ENCODE data around the gene BANF2.

Gene BANF2

DNA sequence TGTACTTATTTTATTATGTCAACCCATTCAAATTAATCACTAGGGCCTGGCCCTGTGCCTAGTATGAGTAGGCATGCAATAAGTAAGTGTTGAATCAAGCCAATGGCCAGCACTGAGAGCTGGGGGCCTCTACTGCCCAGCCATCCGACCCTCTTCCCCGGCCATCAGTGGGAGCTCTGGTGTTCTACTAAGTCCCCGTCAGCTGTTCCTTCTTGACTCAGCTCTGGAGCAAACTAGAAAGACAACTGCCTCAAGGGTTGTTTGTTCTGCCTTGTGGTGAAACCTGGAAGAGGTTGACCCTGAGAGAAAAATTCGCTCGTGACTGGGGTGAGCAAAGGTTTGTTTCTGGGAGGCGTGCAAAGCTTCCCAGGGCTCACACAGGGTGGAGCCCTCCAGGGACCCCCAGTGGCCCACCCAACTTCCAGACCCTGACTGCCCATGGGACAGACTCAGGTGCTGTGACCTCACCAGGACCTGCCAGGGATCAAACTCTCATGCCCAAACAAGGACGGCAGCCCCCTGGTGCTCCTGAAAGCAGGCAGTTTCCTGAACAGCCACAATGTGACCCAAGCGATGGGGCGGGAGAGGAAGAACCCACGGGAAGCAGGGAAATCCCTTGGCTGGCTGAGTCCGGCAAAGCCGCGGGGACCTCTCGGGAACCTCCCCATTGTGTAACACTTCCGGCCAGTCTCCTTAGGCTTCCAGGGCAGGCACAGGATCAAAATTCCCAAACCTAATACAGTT is 50.4 kb downstream of the BANF2 start:
- Histone ChIP-seq H3K36me3 (replicated peaks; ENCODE audit: insufficient read depth, low read length) (no peaks in the 10 kb centered on the region), H3K4me3 (ENCODE audit: low read length) (no peak overlapping the region), H3K9ac (ENCODE audit: low read length) (no peak overlapping the region), H2AFZ (ENCODE audit: low read length) (no peak overlapping the region), H3K27me3 (replicated peaks; ENCODE audit: insufficient read depth, low read length) (no peaks in the 10 kb centered on the region), H3F3A (ENCODE audit: insufficient read depth, low read length) (no peaks in the 10 kb centered on the region), H3K4me2 (ENCODE audit: low read depth, low read length) (no peak overlapping the region), H3K79me2 (ENCODE audit: low read length) (no peaks in the 10 kb centered on the region), H3K4me1 (ENCODE audit: low read length) (no peaks in the 10 kb centered on the region), H4K20me1 (ENCODE audit: insufficient read depth, low read length) (no peaks in the 10 kb centered on the region), H3K27ac (ENCODE audit: low read length) (no peak overlapping the region), H3K9me2 (replicated peaks; ENCODE audit: insufficient read depth, low read length) (no peaks in the 10 kb centered on the region), H3K9me3 (replicated peaks; ENCODE audit: insufficient read depth, low read length) (no peaks in the 10 kb centered on the region)
- DNase-seq, result no peak
- TF ChIP-seq, protein P1, sequence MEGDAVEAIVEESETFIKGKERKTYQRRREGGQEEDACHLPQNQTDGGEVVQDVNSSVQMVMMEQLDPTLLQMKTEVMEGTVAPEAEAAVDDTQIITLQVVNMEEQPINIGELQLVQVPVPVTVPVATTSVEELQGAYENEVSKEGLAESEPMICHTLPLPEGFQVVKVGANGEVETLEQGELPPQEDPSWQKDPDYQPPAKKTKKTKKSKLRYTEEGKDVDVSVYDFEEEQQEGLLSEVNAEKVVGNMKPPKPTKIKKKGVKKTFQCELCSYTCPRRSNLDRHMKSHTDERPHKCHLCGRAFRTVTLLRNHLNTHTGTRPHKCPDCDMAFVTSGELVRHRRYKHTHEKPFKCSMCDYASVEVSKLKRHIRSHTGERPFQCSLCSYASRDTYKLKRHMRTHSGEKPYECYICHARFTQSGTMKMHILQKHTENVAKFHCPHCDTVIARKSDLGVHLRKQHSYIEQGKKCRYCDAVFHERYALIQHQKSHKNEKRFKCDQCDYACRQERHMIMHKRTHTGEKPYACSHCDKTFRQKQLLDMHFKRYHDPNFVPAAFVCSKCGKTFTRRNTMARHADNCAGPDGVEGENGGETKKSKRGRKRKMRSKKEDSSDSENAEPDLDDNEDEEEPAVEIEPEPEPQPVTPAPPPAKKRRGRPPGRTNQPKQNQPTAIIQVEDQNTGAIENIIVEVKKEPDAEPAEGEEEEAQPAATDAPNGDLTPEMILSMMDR (IDR thresholded peaks at IDR 0.05; ENCODE audit: low read length), result no peak

DNA sequence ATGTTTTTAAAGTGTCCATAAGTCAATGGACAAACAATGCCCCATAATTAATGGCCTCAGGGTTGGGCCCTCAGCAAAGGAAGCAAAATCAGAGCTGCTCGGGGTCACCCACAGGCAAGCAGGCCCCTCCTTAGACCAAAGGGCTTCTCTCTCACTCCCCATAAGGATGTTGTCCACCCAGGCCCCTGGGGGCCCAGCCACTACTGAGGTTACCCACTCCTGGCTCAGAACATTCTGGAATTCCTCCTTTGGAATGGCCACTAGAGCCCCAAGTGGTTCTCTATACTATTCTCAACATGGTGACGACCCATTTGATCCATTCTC is 50.9 kb downstream of the BANF2 start:
- H4K20me1 ChIP-seq (ENCODE audit: insufficient read depth, low read length), result no peaks in the 10 kb centered on the region
- no peak overlapping the region for H3K27ac ChIP-seq (ENCODE audit: low read length)
- H3K27me3 ChIP-seq (replicated peaks; ENCODE audit: insufficient read depth, low read length), result no peaks in the 10 kb centered on the region
- H3K79me2 ChIP-seq (ENCODE audit: low read length), result no peaks in the 10 kb centered on the region
- no peaks in the 10 kb centered on the region for H3F3A ChIP-seq (ENCODE audit: insufficient read depth, low read length)
- no peak overlapping the region for H3K4me3 ChIP-seq (ENCODE audit: low read length)
- no peak for DNase-seq
- no peak overlapping the region for H3K9ac ChIP-seq (ENCODE audit: low read length)
- no peaks in the 10 kb centered on the region for H3K4me1 ChIP-seq (ENCODE audit: low read length)
- TF ChIP-seq, protein P1 (IDR thresholded peaks at IDR 0.05; ENCODE audit: low read length), result no peak
- TF ChIP-seq EZH2 (optimal IDR thresholded peaks at IDR 0.05; ENCODE audit: low read depth, low read length) (no peak), EZH2phosphoT487 (IDR thresholded peaks at IDR 0.05; ENCODE audit: low read length) (no peak)
- no peaks in the 10 kb centered on the region for H3K36me3 ChIP-seq (replicated peaks; ENCODE audit: insufficient read depth, low read length)
- H3K4me2 ChIP-seq (ENCODE audit: low read depth, low read length), result no peak overlapping the region
- no peaks in the 10 kb centered on the region for H3K9me3 ChIP-seq (replicated peaks; ENCODE audit: insufficient read depth, low read length)
- no peak overlapping the region for H2AFZ ChIP-seq (ENCODE audit: low read length)
- no peaks in the 10 kb centered on the region for H3K9me2 ChIP-seq (replicated peaks; ENCODE audit: insufficient read depth, low read length)

DNA sequence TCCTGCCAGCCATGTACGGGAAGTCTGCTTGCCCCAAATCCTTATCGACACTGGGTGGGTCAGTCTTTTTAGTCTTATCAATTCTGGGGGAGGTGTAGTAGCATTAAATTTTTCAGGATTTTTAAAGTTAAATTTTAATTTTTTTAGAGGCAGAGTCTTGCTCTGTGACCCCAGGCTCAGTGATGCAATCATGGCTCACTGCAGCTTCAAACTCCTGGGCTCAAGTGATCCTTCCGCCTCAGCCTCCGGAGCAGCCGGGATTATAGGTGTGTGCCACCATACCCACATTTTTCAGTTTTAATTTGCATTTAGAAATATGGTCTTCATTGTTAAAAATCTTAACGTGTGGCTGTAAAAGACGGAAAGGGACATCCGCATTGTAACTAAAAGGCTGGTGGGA is 51.9 kb downstream of the BANF2 start:
- H3K36me3 ChIP-seq (replicated peaks; ENCODE audit: insufficient read depth, low read length), result no peaks in the 10 kb centered on the region
- TF ChIP-seq, protein P1 (IDR thresholded peaks at IDR 0.05; ENCODE audit: low read length), result no peak
- TF ChIP-seq EZH2phosphoT487 (IDR thresholded peaks at IDR 0.05; ENCODE audit: low read length), result no peak
- no peak for TF ChIP-seq EZH2 (optimal IDR thresholded peaks at IDR 0.05; ENCODE audit: low read depth, low read length)
- no peaks in the 10 kb centered on the region for H3K9me3 ChIP-seq (replicated peaks; ENCODE audit: insufficient read depth, low read length)
- H2AFZ ChIP-seq (ENCODE audit: low read length), result no peak overlapping the region
- no peak overlapping the region for H3K27ac ChIP-seq (ENCODE audit: low read length)
- no peak overlapping the region for H3K4me2 ChIP-seq (ENCODE audit: low read depth, low read length)
- no peak for DNase-seq
- H3K4me3 ChIP-seq (ENCODE audit: low read length), result no peak overlapping the region
- H3K4me1 ChIP-seq (ENCODE audit: low read length), result no peaks in the 10 kb centered on the region
- H3K27me3 ChIP-seq (replicated peaks; ENCODE audit: insufficient read depth, low read length), result no peaks in the 10 kb centered on the region
- H3K9me2 ChIP-seq (replicated peaks; ENCODE audit: insufficient read depth, low read length), result no peaks in the 10 kb centered on the region
- H3K9ac ChIP-seq (ENCODE audit: low read length), result no peak overlapping the region
- H3K79me2 ChIP-seq (ENCODE audit: low read length), result no peaks in the 10 kb centered on the region
- H4K20me1 ChIP-seq (ENCODE audit: insufficient read depth, low read length), result no peaks in the 10 kb centered on the region
- H3F3A ChIP-seq (ENCODE audit: insufficient read depth, low read length), result no peaks in the 10 kb centered on the region
